Ovary (tissue), 3 donors: ENCODE measurements around the gene AKR1D1.

Experiments
- CTCF ChIP-seq, 3 donors: fragments of 450-650 bp in 2 of 3; fragments of 200-600 bp in 1 of 3; IDR thresholded peaks; one replicate each; pipeline versions ENCODE4 v1.5.1 to v1.8.0; 2016 to 2022; ENCODE audit warnings: antibody characterized with exemption in 3 of 3, mild to moderate bottlenecking in 1 of 3
- EP300 ChIP-seq: sonication (generic); formaldehyde crosslinking; IDR thresholded peaks from one replicate; pipeline ENCODE4 v1.6.1; 2017; ENCODE audit warnings: antibody characterized with exemption
- donor health status: DM: no; HTN: no; CAD: no.

GRCh38 chr7:138063400-138063799 lies 12.9 kb upstream of the AKR1D1 start:
- TF ChIP-seq EP300 (no peak), CTCF (IDR thresholded peaks at IDR 0.05) (no peak)
